HEK293 (cell line): ENCODE measurements around the gene CHEK2.

Experiments used
- GLI2 ChIP-seq: fragments of 450-650 bp; formaldehyde crosslinking; IDR thresholded peaks from 2 replicates; pipeline ENCODE4; 2017; ENCODE audit warnings: missing biosample characterization, missing genetic modification characterization, low read depth, borderline replicate concordance
- KLF8 ChIP-seq: fragments of 450-650 bp; formaldehyde crosslinking; IDR thresholded peaks from 2 replicates; pipeline ENCODE4 v1.5.1; 2016; ENCODE audit warnings: missing biosample characterization, missing genetic modification characterization
- OSR2 ChIP-seq: fragments of 450-650 bp; formaldehyde crosslinking; IDR thresholded peaks from 2 replicates; pipeline ENCODE4 v1.5.1; 2016; ENCODE audit warnings: missing biosample characterization, missing genetic modification characterization
- REPIN1 ChIP-seq: fragments of 450-650 bp; formaldehyde crosslinking; IDR thresholded peaks from 2 replicates; pipeline ENCODE4 v1.5.1; 2017; ENCODE audit warnings: missing biosample characterization, missing genetic modification characterization, low read depth
- SCRT1 ChIP-seq: fragments of 450-650 bp; formaldehyde crosslinking; IDR thresholded peaks from 2 replicates; pipeline ENCODE4 v1.5.1; 2016; ENCODE audit warnings: missing biosample characterization, missing genetic modification characterization, borderline replicate concordance
- SP2 ChIP-seq: fragments of 450-650 bp; formaldehyde crosslinking; IDR thresholded peaks from 2 replicates; pipeline ENCODE4 v1.5.1; 2016; ENCODE audit warnings: missing biosample characterization, missing genetic modification characterization
- SP7 ChIP-seq: fragments of 450-650 bp; formaldehyde crosslinking; IDR thresholded peaks from 2 replicates; pipeline ENCODE4 v1.5.1; 2016; ENCODE audit warnings: missing biosample characterization, missing genetic modification characterization
- ZBTB20 ChIP-seq: fragments of 450-650 bp; formaldehyde crosslinking; IDR thresholded peaks from 2 replicates; pipeline ENCODE4 v1.5.1; 2016; ENCODE audit warnings: missing biosample characterization, missing genetic modification characterization
- ZFHX2 ChIP-seq: fragments of 450-650 bp; formaldehyde crosslinking; conservative IDR thresholded peaks from 2 replicates; pipeline ENCODE4 v1.5.1; 2016; ENCODE audit warnings: missing biosample characterization, missing genetic modification characterization
- ZFP3 ChIP-seq: fragments of 450-650 bp; formaldehyde crosslinking; IDR thresholded peaks from 2 replicates; pipeline ENCODE4 v1.5.1; 2016; ENCODE audit warnings: low read depth, missing biosample characterization, missing genetic modification characterization
- ZNF112 ChIP-seq: fragments of 450-650 bp; formaldehyde crosslinking; IDR thresholded peaks from 2 replicates; pipeline ENCODE4 v1.5.0; 2017; ENCODE audit warnings: missing biosample characterization, missing genetic modification characterization
- ZNF121 ChIP-seq: fragments of 450-650 bp; formaldehyde crosslinking; IDR thresholded peaks from 2 replicates; pipeline ENCODE4 v1.5.1; 2016; ENCODE audit warnings: missing biosample characterization, missing genetic modification characterization
- ZNF239 ChIP-seq: fragments of 450-650 bp; formaldehyde crosslinking; IDR thresholded peaks from 2 replicates; pipeline ENCODE4 v1.5.1; 2016; ENCODE audit warnings: missing biosample characterization, missing genetic modification characterization
- ZNF366 ChIP-seq: fragments of 450-650 bp; formaldehyde crosslinking; conservative IDR thresholded peaks from 2 replicates; pipeline ENCODE4 v1.5.1; 2016; ENCODE audit warnings: missing biosample characterization, missing genetic modification characterization
- ZNF391 ChIP-seq: fragments of 450-650 bp; formaldehyde crosslinking; IDR thresholded peaks from 2 replicates; pipeline ENCODE4 v1.5.1; 2016; ENCODE audit warnings: low read depth, missing biosample characterization, missing genetic modification characterization, borderline replicate concordance
- ZNF785 ChIP-seq: fragments of 450-650 bp; formaldehyde crosslinking; IDR thresholded peaks from 2 replicates; pipeline ENCODE4 v1.5.1; 2016; ENCODE audit warnings: missing biosample characterization, missing genetic modification characterization
- ZSCAN30 ChIP-seq: fragments of 450-650 bp; IDR thresholded peaks from 2 replicates; pipeline ENCODE4 v1.5.1; 2018; ENCODE audit warnings: missing biosample characterization, mild to moderate bottlenecking, missing genetic modification characterization, moderate library complexity
- TF ChIP-seq, protein P1 (sequence below): fragments of 450-650 bp; formaldehyde crosslinking; conservative IDR thresholded peaks from 2 replicates; pipeline ENCODE4 v1.5.1; 2016; ENCODE audit warnings: low read depth, missing biosample characterization, missing genetic modification characterization
- TF ChIP-seq, protein P2 (sequence below): fragments of 450-650 bp; formaldehyde crosslinking; IDR thresholded peaks from 2 replicates; pipeline ENCODE4 v1.5.1; 2017; ENCODE audit warnings: missing biosample characterization, missing genetic modification characterization
- TF ChIP-seq, protein P3 (sequence below): fragments of 450-650 bp; formaldehyde crosslinking; IDR thresholded peaks from 2 replicates; pipeline ENCODE4 v1.5.0; 2017; ENCODE audit warnings: missing biosample characterization, missing genetic modification characterization, borderline replicate concordance
- TF ChIP-seq, protein P4 (sequence below): fragments of 450-650 bp; formaldehyde crosslinking; IDR thresholded peaks from 2 replicates; pipeline ENCODE4 v1.5.1; 2016; ENCODE audit warnings: missing biosample characterization, missing genetic modification characterization
- TF ChIP-seq, protein P5 (sequence below): fragments of 450-650 bp; formaldehyde crosslinking; optimal IDR thresholded peaks from 2 replicates; pipeline ENCODE3; 2016; ENCODE audit warnings: missing biosample characterization, mild to moderate bottlenecking, missing genetic modification characterization
- TF ChIP-seq, protein P6 (sequence below): IDR thresholded peaks from 2 replicates; pipeline ENCODE4 v1.6.1; 2011; ENCODE audit warnings: mild to moderate bottlenecking, low read depth, low read length, borderline replicate concordance
- TF ChIP-seq, protein P7 (sequence below): fragments of 450-650 bp; formaldehyde crosslinking; IDR thresholded peaks from 2 replicates; pipeline ENCODE4 v1.5.1; 2016; ENCODE audit warnings: missing biosample characterization, missing genetic modification characterization

The CHEK2 gene

DNA sequence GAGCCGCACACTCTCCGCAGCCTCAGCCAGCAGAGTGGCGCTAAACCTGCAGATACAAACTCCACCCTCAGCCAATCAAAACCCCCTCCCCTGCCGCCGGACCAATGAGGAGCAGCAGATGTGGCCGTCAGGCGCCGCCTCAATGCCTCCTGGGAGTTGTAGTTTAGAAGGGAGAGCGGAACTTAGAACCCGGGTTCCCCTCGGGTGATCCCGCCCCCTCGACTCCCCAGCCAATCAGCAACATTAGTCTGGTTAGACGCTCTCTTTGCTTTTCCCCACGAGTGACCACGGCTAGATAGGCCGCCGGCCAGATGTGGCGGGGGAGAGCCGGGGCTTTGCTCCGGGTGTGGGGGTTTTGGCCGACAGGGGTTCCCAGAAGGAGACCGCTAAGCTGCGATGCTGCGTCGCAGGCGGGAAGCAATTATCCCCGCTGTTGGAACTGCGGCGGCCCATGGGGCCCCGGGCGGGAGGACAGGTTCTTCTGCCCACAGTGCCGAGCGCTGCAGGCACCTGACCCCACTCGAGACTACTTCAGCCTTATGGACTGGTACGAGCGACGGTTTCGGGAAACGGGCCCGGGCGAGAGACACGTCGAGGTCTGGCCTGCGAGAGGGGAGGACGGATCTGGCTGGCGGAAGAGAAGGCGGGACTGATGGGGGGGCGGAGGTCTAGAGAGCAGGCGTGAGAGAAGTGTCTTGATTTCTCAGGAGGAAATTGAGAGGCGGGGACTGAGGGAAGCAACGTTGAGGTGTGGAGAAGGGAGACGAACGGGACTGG lies at the start of gene CHEK2, which contains the start of gene HSCB (continued):
- TF ChIP-seq, protein P1, sequence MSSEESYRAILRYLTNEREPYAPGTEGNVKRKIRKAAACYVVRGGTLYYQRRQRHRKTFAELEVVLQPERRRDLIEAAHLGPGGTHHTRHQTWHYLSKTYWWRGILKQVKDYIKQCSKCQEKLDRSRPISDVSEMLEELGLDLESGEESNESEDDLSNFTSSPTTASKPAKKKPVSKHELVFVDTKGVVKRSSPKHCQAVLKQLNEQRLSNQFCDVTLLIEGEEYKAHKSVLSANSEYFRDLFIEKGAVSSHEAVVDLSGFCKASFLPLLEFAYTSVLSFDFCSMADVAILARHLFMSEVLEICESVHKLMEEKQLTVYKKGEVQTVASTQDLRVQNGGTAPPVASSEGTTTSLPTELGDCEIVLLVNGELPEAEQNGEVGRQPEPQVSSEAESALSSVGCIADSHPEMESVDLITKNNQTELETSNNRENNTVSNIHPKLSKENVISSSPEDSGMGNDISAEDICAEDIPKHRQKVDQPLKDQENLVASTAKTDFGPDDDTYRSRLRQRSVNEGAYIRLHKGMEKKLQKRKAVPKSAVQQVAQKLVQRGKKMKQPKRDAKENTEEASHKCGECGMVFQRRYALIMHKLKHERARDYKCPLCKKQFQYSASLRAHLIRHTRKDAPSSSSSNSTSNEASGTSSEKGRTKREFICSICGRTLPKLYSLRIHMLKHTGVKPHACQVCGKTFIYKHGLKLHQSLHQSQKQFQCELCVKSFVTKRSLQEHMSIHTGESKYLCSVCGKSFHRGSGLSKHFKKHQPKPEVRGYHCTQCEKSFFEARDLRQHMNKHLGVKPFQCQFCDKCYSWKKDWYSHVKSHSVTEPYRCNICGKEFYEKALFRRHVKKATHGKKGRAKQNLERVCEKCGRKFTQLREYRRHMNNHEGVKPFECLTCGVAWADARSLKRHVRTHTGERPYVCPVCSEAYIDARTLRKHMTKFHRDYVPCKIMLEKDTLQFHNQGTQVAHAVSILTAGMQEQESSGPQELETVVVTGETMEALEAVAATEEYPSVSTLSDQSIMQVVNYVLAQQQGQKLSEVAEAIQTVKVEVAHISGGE (tag by site-specific recombination): peak; percentile 83
- TF ChIP-seq ZNF785 (peak; percentile 65; the same call in 1 of the 2 replicates), ZNF112 (tag by site-specific recombination) (no peak), ZNF239 (tag by site-specific recombination) (no peak), KLF8 (peak; percentile 36; the same call in 1 of the 2 replicates), ZNF366 (tag by site-specific recombination) (peak; percentile 88), GLI2 (tag by site-specific recombination) (no peak), ZNF121 (tag by site-specific recombination) (no peak), ZSCAN30 (tag by site-specific recombination) (peak; percentile 28; the same call in 1 of the 2 replicates), ZFP3 (tag by site-specific recombination) (0 out of 2 replicates have a peak, but pooled peaks have one; percentile 41), ZBTB20 (tag by site-specific recombination) (peak; percentile 99), ZNF391 (tag by site-specific recombination) (peak; percentile 60; the same call in 1 of the 2 replicates), SCRT1 (tag by site-specific recombination) (no peak), ZFHX2 (tag by site-specific recombination) (peak; percentile 65), SP7 (tag by site-specific recombination) (peak; percentile 73; the same call in 1 of the 2 replicates), OSR2 (tag by site-specific recombination) (no peak), SP2 (peak; percentile 93), REPIN1 (0 out of 2 replicates have a peak, but pooled peaks have one; percentile 39)
- TF ChIP-seq, protein P2, sequence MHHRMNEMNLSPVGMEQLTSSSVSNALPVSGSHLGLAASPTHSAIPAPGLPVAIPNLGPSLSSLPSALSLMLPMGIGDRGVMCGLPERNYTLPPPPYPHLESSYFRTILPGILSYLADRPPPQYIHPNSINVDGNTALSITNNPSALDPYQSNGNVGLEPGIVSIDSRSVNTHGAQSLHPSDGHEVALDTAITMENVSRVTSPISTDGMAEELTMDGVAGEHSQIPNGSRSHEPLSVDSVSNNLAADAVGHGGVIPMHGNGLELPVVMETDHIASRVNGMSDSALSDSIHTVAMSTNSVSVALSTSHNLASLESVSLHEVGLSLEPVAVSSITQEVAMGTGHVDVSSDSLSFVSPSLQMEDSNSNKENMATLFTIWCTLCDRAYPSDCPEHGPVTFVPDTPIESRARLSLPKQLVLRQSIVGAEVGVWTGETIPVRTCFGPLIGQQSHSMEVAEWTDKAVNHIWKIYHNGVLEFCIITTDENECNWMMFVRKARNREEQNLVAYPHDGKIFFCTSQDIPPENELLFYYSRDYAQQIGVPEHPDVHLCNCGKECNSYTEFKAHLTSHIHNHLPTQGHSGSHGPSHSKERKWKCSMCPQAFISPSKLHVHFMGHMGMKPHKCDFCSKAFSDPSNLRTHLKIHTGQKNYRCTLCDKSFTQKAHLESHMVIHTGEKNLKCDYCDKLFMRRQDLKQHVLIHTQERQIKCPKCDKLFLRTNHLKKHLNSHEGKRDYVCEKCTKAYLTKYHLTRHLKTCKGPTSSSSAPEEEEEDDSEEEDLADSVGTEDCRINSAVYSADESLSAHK (tag by site-specific recombination): peak; percentile 17
- TF ChIP-seq, protein P3, sequence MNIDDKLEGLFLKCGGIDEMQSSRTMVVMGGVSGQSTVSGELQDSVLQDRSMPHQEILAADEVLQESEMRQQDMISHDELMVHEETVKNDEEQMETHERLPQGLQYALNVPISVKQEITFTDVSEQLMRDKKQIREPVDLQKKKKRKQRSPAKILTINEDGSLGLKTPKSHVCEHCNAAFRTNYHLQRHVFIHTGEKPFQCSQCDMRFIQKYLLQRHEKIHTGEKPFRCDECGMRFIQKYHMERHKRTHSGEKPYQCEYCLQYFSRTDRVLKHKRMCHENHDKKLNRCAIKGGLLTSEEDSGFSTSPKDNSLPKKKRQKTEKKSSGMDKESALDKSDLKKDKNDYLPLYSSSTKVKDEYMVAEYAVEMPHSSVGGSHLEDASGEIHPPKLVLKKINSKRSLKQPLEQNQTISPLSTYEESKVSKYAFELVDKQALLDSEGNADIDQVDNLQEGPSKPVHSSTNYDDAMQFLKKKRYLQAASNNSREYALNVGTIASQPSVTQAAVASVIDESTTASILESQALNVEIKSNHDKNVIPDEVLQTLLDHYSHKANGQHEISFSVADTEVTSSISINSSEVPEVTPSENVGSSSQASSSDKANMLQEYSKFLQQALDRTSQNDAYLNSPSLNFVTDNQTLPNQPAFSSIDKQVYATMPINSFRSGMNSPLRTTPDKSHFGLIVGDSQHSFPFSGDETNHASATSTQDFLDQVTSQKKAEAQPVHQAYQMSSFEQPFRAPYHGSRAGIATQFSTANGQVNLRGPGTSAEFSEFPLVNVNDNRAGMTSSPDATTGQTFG (tag by site-specific recombination): no peak
- TF ChIP-seq, protein P4, sequence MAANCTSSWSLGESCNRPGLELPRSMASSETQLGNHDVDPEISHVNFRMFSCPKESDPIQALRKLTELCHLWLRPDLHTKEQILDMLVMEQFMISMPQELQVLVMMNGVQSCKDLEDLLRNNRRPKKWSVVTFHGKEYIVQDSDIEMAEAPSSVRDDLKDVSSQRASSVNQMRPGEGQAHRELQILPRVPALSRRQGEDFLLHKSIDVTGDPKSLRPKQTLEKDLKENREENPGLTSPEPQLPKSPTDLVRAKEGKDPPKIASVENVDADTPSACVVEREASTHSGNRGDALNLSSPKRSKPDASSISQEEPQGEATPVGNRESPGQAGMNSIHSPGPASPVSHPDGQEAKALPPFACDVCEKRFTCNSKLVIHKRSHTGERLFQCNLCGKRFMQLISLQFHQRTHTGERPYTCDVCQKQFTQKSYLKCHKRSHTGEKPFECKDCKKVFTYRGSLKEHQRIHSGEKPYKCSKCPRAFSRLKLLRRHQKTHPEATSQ: peak; percentile 87
- TF ChIP-seq, protein P5, sequence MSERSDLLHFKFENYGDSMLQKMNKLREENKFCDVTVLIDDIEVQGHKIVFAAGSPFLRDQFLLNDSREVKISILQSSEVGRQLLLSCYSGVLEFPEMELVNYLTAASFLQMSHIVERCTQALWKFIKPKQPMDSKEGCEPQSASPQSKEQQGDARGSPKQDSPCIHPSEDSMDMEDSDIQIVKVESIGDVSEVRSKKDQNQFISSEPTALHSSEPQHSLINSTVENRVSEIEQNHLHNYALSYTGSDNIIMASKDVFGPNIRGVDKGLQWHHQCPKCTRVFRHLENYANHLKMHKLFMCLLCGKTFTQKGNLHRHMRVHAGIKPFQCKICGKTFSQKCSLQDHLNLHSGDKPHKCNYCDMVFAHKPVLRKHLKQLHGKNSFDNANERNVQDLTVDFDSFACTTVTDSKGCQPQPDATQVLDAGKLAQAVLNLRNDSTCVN (tag by site-specific recombination): peak; percentile 37
- TF ChIP-seq, protein P6, sequence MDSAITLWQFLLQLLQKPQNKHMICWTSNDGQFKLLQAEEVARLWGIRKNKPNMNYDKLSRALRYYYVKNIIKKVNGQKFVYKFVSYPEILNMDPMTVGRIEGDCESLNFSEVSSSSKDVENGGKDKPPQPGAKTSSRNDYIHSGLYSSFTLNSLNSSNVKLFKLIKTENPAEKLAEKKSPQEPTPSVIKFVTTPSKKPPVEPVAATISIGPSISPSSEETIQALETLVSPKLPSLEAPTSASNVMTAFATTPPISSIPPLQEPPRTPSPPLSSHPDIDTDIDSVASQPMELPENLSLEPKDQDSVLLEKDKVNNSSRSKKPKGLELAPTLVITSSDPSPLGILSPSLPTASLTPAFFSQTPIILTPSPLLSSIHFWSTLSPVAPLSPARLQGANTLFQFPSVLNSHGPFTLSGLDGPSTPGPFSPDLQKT: no peak
- TF ChIP-seq, protein P7, sequence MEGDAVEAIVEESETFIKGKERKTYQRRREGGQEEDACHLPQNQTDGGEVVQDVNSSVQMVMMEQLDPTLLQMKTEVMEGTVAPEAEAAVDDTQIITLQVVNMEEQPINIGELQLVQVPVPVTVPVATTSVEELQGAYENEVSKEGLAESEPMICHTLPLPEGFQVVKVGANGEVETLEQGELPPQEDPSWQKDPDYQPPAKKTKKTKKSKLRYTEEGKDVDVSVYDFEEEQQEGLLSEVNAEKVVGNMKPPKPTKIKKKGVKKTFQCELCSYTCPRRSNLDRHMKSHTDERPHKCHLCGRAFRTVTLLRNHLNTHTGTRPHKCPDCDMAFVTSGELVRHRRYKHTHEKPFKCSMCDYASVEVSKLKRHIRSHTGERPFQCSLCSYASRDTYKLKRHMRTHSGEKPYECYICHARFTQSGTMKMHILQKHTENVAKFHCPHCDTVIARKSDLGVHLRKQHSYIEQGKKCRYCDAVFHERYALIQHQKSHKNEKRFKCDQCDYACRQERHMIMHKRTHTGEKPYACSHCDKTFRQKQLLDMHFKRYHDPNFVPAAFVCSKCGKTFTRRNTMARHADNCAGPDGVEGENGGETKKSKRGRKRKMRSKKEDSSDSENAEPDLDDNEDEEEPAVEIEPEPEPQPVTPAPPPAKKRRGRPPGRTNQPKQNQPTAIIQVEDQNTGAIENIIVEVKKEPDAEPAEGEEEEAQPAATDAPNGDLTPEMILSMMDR (tag by site-specific recombination): peak; percentile 90
